ENCODE data around the gene ULK1.
"Not testable (repeated sequence)": the region's sequence is repeated elsewhere in the genome, so short reads cannot be mapped to it uniquely, and the experiment has no call there.

ULK1 gene

GRCh38 chr12:131862600-131862993, 31.8 kb upstream of the ULK1 start:
- no peak for DNase-seq

GRCh38 chr12:131862994-131863710, 31.3 kb upstream of the ULK1 start:
- no peak for DNase-seq

GRCh38 chr12:131863711-131864396, 30.6 kb upstream of the ULK1 start:
- DNase-seq = no peak

GRCh38 chr12:131864469-131864868, 30.0 kb upstream of the ULK1 start:
- no peak for DNase-seq

- DNase-seq = no peak
These were observed 29.1 kb upstream of the ULK1 start for GRCh38 chr12:131865180-131865875.

- DNase-seq = no peak
These were observed 27.0 kb upstream of the ULK1 start for GRCh38 chr12:131867471-131867870.

- DNase-seq = no peak
These were observed 26.3 kb upstream of the ULK1 start for GRCh38 chr12:131867891-131868675.

- no peak for DNase-seq
These were observed 24.5 kb upstream of the ULK1 start for GRCh38 chr12:131869871-131870418.

GRCh38 chr12:131871677-131872076, 22.7 kb upstream of the ULK1 start:
- no peak for DNase-seq

- DNase-seq = no peak
These were observed 22.0 kb upstream of the ULK1 start for GRCh38 chr12:131872154-131873051.

- no peak for DNase-seq
These were observed 21.1 kb upstream of the ULK1 start for GRCh38 chr12:131873293-131873692.

- not testable (repeated sequence) for DNase-seq
These were observed 19.4 kb upstream of the ULK1 start for GRCh38 chr12:131874972-131875371.

GRCh38 chr12:131877216-131877615, 17.2 kb upstream of the ULK1 start:
- DNase-seq = not testable (repeated sequence)

- DNase-seq = not testable (repeated sequence)
These were observed 16.0 kb upstream of the ULK1 start for GRCh38 chr12:131878436-131878835.

GRCh38 chr12:131882804-131883520, 11.5 kb upstream of the ULK1 start:
- DNase-seq = no peak

GRCh38 chr12:131883521-131883900, 10.9 kb upstream of the ULK1 start:
- DNase-seq = no peak

- DNase-seq = not testable (repeated sequence)
These were observed 9.3 kb upstream of the ULK1 start for GRCh38 chr12:131885076-131885475.

GRCh38 chr12:131885543-131886057, 8.8 kb upstream of the ULK1 start:
- no peak for DNase-seq

GRCh38 chr12:131891722-131892121, 2.7 kb upstream of the ULK1 start:
- DNase-seq = not testable (repeated sequence)

GRCh38 chr12:131892711-131893604, 1.5 kb upstream of the ULK1 start:
- no peak for DNase-seq
